ENCODE data around the gene RASSF4. TPM values are rescaled to one million over a fixed set of nuclear protein-coding genes. Genes with fewer than 3 reads are reported as not detected.

RASSF4 gene
- 4.0 and 4.5 TPM in 2 replicates for polyA plus RNA-seq (2014; cell fraction: cytosol; rRNA removed)
- 9.5 and 13.3 TPM in 2 replicates for polyA plus RNA-seq (2014; cell fraction: nucleus; rRNA removed)

DNA sequence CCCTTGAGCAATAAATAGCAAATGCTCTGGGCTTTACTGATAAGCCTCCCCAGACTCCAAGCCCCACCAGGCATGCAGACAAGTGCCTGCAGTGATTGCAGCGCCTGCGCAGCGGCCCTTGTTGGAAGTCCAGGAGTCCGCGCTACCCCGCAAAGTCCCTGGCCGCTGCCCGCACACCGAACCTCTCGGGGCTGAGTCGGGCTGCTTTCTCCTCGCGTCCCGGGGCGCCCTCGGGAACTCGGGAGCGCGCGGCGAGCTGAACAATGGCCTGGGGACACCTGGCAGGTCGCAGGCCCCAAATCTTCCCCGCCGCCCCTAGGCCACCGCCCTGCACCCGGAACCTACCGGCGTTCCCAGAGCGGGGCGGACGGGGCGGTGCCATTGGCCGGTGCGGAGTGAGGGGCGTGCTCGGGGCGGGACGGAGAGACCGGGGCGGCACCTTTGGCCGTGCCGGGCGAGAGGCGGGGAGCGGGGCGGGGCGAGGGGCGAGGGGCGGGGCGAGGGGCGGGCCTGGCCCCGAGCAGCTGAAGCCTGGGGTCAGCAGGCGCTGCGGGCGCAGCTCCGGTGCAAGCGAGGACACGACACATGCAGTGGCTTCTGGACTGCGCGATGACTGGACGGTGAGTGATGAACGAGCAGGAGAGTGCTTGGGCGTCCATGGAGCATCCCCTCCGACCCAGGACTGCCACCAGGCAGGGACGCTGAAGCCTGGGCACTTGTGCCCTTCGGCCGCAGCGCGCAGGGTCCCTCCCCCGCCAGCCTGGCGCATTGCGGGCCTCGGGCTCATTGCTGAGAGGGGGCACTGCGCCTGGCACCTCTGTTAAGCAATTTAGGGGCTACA lies at the start of gene RASSF4:
Gene RASSF4, plus strand, starts transcription at position 556 of the 841 bp plus-strand sequence. CDS start 10,401 bp downstream, outside the sequence.
- peak; percentile 85 for DNase-seq (ENCODE audit: low spot score)

- DNase-seq (ENCODE audit: low spot score), result no peak
Measured at GRCh38 chr10:44909910-44910309, 49.7 kb upstream of the RASSF4 start.

DNA sequence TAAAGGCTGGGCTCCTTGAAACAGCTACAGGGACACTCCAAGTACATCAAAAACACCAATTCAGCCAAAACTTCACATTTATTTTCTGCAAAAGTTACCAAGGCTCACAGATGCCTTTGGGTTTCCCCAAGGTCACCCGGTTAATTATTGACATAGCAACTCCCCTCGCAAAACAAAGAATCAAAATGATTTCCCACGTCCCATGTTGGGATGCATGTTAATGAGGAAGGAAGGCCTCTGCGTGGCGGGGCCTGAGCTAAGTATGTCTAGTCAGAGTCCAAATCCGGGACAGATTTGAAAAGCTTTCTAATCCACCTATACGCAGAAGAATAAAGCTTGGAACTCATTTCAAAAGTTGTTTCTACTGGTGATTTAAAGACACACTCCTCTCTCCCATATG lies 49.0 kb upstream of the RASSF4 start:
- no peak for DNase-seq (ENCODE audit: low spot score)

- DNase-seq (ENCODE audit: low spot score), result peak; percentile 19
Measured at GRCh38 chr10:44911081-44911540, 48.5 kb upstream of the RASSF4 start, which contains the start of gene TMEM72. Gene TMEM72, plus strand, starts transcription at chr10:44911337. Its CDS starts 176 bp downstream, at chr10:44911513.

DNA sequence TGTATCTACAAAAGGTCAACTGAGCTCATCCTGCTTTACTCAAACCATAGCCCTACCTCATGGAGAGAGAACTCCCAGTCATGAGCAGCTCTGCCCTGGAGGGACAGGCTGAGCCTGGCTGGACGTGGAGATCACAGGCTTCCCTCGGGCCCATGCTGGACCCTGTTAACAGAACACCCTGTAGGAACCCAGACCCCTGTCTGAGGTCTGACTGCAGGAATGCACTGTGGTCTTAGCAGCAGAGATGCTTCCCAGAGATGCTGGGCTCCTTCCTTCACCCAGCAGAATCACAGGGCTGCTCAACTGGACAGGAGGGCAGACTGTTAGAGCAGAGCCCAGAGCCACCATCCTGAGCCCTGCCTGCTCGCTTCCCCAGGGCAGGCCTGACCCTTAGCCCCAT lies 47.7 kb upstream of the RASSF4 start:
- DNase-seq (ENCODE audit: low spot score), result no peak

GRCh38 chr10:44913350-44914081 lies 46.1 kb upstream of the RASSF4 start:
- DNase-seq (ENCODE audit: low spot score), result no peak

DNA sequence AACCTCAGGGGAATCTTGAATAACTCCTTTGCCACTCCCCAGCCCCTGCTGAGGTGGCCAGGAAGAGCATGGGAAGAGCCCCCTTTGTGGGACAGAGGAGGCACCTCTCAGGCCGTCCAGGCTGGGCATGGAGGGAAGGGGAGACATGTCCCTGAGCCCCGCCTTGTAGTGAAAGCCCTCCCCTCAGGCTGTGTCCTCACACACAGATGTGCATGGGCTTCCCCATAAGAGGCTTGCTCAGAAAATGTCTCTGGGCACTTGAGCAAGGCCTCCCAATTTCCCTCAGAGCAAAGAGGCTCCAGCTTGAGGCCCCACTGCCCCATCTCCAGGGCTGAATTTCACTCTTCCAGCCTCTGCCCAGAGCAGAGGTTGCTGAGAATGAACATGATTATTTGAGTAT lies 44.7 kb upstream of the RASSF4 start:
- DNase-seq (ENCODE audit: low spot score), result no peak

- no peak for DNase-seq (ENCODE audit: low spot score)
Measured at GRCh38 chr10:44916429-44916828, 43.2 kb upstream of the RASSF4 start.

DNA sequence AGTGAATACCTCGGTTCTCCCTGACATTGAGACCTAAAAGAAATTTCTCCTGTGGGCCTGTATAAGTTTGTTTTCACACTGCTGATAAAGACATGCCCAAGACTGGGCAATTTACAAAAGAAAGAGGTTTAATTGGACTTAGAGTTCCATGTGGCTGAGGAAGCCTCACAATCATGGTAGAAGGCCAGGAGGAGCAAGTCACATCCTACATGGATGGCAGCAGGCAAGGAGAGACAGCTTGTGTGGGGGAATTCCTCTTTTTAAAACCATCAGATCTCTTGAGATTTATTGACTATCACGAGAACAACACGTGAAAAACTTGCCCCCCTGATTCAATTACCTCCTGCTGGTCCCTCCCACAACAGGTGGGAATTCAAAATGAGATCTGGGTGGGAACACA lies 41.8 kb upstream of the RASSF4 start:
- no peak for DNase-seq (ENCODE audit: low spot score)

DNA sequence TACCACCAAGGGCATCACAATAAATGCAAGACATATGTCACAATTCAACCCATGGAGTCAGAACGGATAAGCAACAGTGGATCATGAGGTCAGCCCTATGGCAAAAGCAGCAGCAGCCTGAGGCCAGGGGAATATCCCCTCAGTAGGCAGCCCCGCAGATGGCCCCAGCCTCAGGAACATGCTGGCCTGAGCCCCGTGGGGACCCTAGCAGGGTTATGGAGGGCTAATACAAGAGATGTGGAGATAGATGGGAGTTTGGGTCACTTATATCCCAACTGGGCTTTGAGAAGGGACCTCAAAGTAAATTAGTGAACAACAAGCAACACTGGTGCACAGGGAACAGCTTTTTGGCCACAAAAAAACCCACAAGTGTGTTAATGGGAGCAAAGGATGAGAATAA lies 39.4 kb upstream of the RASSF4 start:
- DNase-seq (ENCODE audit: low spot score), result no peak

DNA sequence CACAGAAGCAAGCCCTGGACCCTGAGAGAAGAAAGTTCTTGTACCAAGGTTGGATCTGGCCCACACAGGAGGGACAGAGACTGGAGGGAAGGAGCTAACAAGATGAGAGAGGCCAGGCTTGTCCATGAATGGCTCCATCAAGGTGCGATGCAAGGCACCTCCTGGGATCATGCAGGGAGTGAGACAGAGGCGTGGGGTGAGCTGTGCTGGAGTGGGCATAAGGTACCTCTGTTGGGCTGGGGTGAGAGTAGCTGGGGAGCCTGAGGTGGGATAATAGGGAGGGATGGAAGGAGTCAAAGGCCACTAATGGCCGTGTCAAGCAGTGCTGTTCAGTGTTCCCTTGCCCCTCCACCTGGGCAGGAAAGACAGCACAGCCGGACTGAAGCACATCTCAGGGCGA lies 38.5 kb upstream of the RASSF4 start:
- no peak for DNase-seq (ENCODE audit: low spot score)

- no peak for DNase-seq (ENCODE audit: low spot score)
Measured at GRCh38 chr10:44921506-44921905, 38.1 kb upstream of the RASSF4 start.

DNA sequence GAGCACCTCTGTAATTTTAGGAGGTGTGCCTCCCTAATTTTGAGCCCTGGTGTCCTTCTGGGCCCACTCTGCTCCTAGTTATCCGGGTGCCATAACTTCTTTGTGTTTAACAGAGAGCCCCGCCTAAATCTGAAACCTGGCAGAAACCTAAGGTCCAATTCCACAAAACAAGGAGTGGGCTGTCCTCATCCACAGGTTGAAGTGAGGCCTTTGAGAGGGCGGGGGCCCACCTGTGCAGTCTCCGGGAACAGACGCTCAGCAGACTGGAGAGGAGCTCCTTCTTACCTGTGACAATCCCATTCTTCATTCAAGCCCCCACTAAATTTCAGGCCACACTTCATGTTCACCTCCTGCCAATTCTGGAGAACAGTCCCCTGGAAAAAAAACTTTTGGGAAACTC lies 37.6 kb upstream of the RASSF4 start:
- DNase-seq (ENCODE audit: low spot score), result no peak

DNA sequence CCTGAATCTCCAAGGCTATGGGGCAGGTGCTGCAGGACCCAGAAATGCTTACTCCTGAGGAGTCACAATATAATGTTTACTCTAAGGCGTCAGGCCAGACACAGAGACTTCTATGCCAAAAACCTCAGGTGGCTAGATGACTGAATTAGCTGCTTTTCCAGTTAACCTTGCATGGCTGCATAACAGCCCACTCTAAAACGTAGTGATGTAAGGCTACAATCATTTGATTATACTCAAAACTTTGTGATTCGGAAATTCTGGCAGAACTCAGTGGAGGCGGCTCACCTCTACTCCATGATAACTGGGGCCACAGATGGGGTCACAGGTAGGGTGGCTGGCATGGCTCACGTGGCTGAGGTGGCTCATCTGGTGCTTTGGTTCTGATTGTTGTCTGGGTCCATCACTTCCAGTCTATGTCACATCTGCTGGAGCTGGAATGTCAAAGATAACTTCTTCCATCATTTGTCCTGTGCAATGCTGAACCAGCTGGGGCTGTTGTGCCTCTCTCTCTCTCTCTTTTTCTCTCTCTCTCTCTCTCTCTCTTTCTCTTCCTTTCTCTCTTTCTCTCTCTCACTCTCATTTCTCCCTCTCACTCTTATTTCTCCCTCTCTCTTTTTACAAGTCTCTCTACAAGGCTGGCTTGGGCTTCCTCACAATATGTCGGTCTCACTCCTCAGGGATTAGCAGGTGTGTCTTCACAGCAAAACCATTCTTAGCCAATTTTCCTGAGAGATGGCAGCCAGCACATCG lies 36.6 kb upstream of the RASSF4 start:
- DNase-seq (ENCODE audit: low spot score), result no peak

DNA sequence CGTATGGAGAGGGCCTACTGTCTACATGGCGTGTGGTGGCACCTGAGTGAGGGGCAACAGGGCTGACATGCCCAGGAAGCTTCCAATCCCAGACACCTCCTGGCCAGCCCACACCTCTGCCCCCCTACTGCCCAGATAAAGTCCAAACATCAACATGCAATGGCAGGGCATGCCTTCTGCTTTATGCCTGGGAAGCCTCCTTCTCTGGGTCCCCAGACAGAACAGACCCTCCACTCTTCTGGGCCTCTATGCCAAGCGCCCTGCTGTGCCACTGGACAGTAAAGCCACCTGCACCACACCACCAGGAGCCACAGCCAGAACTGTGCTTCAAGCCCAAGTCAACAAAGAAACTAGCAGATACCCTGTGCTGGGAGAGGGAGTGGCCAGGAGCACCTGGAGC lies 36.0 kb upstream of the RASSF4 start:
- no peak for DNase-seq (ENCODE audit: low spot score)

DNA sequence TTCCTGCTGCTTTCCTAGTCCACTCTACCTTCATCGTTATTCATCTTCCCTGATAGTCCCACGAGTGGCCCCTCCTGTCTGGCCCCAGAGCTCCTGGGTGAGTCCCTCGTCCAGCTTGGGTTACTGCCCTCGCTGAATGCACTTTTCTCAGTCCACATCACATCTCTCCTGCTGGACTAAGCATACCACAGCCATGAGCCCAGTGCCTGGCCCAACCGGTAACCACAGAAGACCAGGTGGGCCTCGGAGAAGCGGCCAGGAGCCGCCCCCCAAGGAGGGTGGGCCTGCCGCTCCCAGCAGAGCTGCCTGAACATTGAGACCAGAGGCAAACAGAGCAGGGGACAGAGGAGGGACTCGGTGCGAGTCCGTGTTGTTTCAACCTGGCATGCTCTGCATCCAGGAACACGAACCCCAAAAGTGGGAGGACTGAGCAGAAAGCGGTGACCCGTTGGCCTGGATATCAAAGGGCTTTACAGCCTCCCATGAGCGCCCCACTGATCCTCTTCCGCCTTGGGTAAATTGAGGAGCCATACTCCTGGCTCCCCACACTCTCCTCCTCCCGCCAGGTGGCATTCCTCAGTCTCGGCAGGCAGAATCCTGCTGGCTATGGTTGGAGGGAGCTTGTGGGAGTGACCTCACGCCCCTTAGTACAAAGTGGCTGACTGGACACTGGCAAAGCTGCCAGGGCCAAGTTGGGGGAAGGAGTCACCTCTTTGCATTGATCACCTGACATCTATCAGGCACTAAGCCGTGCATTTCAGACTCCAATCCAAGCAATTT lies 35.2 kb upstream of the RASSF4 start:
- no peak for DNase-seq (ENCODE audit: low spot score)

DNA sequence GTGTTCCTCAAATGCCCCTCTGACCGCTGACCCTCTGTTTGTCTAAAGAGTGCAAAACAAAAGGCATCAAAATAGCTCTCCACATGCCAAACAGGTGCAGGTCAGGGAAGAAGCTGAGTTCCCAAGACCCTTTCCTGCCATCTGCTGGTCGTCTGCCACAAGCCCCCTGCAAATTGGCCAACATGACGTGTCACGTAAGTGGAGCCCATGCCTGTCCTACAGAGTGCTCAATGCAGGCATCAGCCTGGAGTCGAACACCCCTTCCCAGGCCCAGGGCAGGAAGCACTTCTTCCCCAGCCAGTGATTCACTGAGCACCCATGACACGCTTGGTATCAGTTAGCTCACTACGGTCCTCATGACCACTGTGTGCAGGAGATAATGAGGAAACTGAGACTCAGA lies 34.4 kb upstream of the RASSF4 start:
- peak; percentile 58 for DNase-seq (ENCODE audit: low spot score)

DNA sequence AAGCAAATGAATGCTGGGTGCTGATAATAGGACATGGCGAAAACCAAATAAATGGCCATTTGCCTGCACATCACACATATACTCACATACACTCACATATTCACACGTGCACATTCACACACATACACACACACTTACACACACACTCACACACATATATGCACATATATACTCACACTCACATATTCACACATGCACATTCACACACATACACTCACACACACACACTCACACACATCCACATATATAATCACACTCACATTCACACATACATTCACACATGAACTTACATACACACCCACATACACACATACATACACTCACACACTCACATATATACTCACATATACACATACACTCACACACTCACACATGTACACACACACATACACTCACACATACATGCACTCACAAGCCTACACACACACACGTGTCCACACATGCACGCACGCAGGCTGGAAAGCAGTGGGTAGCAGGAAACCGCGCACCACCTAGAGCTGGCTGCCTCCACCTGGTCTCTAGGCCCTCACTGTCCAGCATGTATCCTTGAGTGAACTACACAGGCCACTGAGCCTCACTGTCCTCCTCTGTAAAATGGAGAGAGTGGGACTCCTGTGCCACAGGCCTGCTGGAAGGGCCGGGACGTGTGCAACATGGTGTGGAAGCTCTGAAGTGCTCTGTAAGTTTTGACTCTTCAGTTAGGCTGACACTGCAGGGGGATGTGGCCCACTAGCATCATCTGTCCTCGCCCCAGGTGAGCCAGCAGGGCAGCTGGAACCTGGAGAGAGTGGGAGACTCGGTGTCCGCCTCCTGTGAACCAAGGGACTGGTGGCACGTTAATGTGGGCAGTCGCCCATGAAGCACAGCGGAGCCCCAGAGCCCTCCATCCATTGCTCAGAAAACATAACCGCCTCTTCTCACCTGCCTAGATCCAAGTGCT lies 33.5 kb upstream of the RASSF4 start:
- DNase-seq (ENCODE audit: low spot score), result no peak

- no peak for DNase-seq (ENCODE audit: low spot score)
Measured at GRCh38 chr10:44926751-44927351, 32.8 kb upstream of the RASSF4 start.

All from SK-N-DZ (cell line).